Measurements from ENCODE around the gene ERBIN.
A peak's percentile ranks its signal among the peaks of the same experiment; 100 is the strongest.
"Not testable (repeated sequence)": the region's sequence is repeated elsewhere in the genome, so short reads cannot be mapped to it uniquely, and the experiment has no call there.

ERBIN gene

GRCh38 chr5:65969539-65970393 is 43.4 kb downstream of the ERBIN start:
- DNase-seq = no peak

GRCh38 chr5:65970481-65971367 is 44.3 kb downstream of the ERBIN start:
- DNase-seq = no peak

GRCh38 chr5:65971643-65972042 is 45.3 kb downstream of the ERBIN start:
- no peak for DNase-seq

- not testable (repeated sequence) for DNase-seq
Measured at GRCh38 chr5:65972896-65973295, 46.5 kb downstream of the ERBIN start.

- DNase-seq = no peak
Measured at GRCh38 chr5:65978251-65978650, 51.9 kb downstream of the ERBIN start.

- no peak for DNase-seq
Measured at GRCh38 chr5:65981548-65981947, 55.2 kb downstream of the ERBIN start.

GRCh38 chr5:65981969-65982619 is 55.7 kb downstream of the ERBIN start:
- DNase-seq = no peak

GRCh38 chr5:65982635-65983034 is 56.3 kb downstream of the ERBIN start:
- DNase-seq = no peak

- DNase-seq = no peak
Measured at GRCh38 chr5:65984098-65984885, 57.9 kb downstream of the ERBIN start.

- no peak for DNase-seq
Measured at GRCh38 chr5:65986050-65986451, 59.7 kb downstream of the ERBIN start.

GRCh38 chr5:65986796-65987195 is 60.4 kb downstream of the ERBIN start:
- DNase-seq = peak; percentile 34

- DNase-seq = no peak
Measured at GRCh38 chr5:65987982-65988381, 61.6 kb downstream of the ERBIN start.

- no peak for DNase-seq
Measured at GRCh38 chr5:65989158-65989557, 62.8 kb downstream of the ERBIN start.

- no peak for DNase-seq
Measured at GRCh38 chr5:65992630-65993029, 66.3 kb downstream of the ERBIN start.

- DNase-seq = no peak
Measured at GRCh38 chr5:65994117-65994786, 67.9 kb downstream of the ERBIN start.

GRCh38 chr5:65999061-65999723 is 72.8 kb downstream of the ERBIN start:
- no peak for DNase-seq

GRCh38 chr5:66001952-66002351 is 75.6 kb downstream of the ERBIN start:
- no peak for DNase-seq

GRCh38 chr5:66002415-66002814 is 76.0 kb downstream of the ERBIN start:
- no peak for DNase-seq

GRCh38 chr5:66004216-66004615 is 77.8 kb downstream of the ERBIN start:
- no peak for DNase-seq

GRCh38 chr5:66009277-66009676 is 82.9 kb downstream of the ERBIN start:
- DNase-seq = no peak

GRCh38 chr5:66010476-66010875 is 84.1 kb downstream of the ERBIN start:
- DNase-seq = no peak

Data from DMS153 (cell line).